WTC11 (cell line): ENCODE results near the gene BMPER. TPM values are rescaled to one million over a fixed set of nuclear protein-coding genes. Genes with fewer than 3 reads are reported as not detected.

Source experiments
- ATAC-seq: fragments of 200-7000 bp; cut with Tn5 transposase; 2 replicates; pipeline ENCODE4 v1.10.0; 2021; ENCODE audit warnings: mild to moderate bottlenecking, moderate library complexity
- CTCF ChIA-PET: fragments of 300-600 bp; sonication (Branson Sonifier 250); formaldehyde crosslinking; loops from one replicate; lab custom pipeline; 2021; ENCODE audit warnings: antibody characterized with exemption; lab: Charles Lee
- POLR2A ChIA-PET: fragments of 350-600 bp; sonication (Branson Sonifier 250); formaldehyde crosslinking; loops from one replicate; lab custom pipeline; 2021; ENCODE audit warnings: antibody characterized with exemption; lab: Charles Lee
- DNase-seq: peaks from one replicate; pipeline ENCODE4 v3.0.0; 2021; ENCODE audit warnings: low spot score
- H3K27ac Mint-ChIP-seq: 2 replicates; pipeline ENCODE4 v1.8.0; 2021; ENCODE audit warnings: mixed read lengths
- H3K27me3 Mint-ChIP-seq: 2 replicates; pipeline ENCODE4 v1.8.0; 2021; ENCODE audit warnings: low read depth, mild to moderate bottlenecking, moderate library complexity, mixed read lengths
- H3K36me3 Mint-ChIP-seq: 2 replicates; pipeline ENCODE4 v1.8.0; 2021; ENCODE audit warnings: mixed read lengths
- H3K4me1 Mint-ChIP-seq: 2 replicates; pipeline ENCODE4 v1.8.0; 2022; ENCODE audit warnings: mixed read lengths
- H3K4me3 Mint-ChIP-seq: 2 replicates; pipeline ENCODE4 v1.8.0; 2021; ENCODE audit warnings: mild to moderate bottlenecking, moderate library complexity, mixed read lengths
- H3K9me3 Mint-ChIP-seq: 2 replicates; pipeline ENCODE4 v1.8.0; 2021; ENCODE audit warnings: mixed read lengths
- ELF4 ChIP-seq: sonication (generic); formaldehyde crosslinking; IDR thresholded peaks from 2 replicates; pipeline ENCODE4 v1.8.1; 2022; ENCODE audit warnings: low read depth, mild to moderate bottlenecking, moderate library complexity, missing genetic modification reagents
- FOXP1 ChIP-seq: sonication (generic); formaldehyde crosslinking; IDR thresholded peaks from 2 replicates; pipeline ENCODE4 v1.8.0; 2022; ENCODE audit warnings: missing genetic modification reagents, mild to moderate bottlenecking, moderate library complexity, borderline replicate concordance
- KAT7 ChIP-seq: sonication (generic); formaldehyde crosslinking; IDR thresholded peaks from 2 replicates; pipeline ENCODE4 v1.8.1; 2023; ENCODE audit warnings: missing genetic modification reagents, mild to moderate bottlenecking, borderline replicate concordance
- NFE2L1 ChIP-seq: sonication (generic); formaldehyde crosslinking; IDR thresholded peaks from 2 replicates; pipeline ENCODE4 v1.8.1; 2023; ENCODE audit warnings: missing genetic modification reagents
- PREB ChIP-seq: sonication (generic); formaldehyde crosslinking; IDR thresholded peaks from 2 replicates; pipeline ENCODE4 v1.8.1; 2022; ENCODE audit warnings: mild to moderate bottlenecking, missing genetic modification reagents, moderate library complexity, borderline replicate concordance
- RELA ChIP-seq: sonication (generic); formaldehyde crosslinking; IDR thresholded peaks from 2 replicates; pipeline ENCODE4 v1.8.1; 2022; ENCODE audit warnings: missing genetic modification reagents, mild to moderate bottlenecking, borderline replicate concordance
- ZNF219 ChIP-seq: sonication (generic); formaldehyde crosslinking; IDR thresholded peaks from 2 replicates; pipeline ENCODE4 v1.8.0; 2023; ENCODE audit warnings: missing genetic modification reagents, mild to moderate bottlenecking, borderline replicate concordance
- ZNF396 ChIP-seq: fragments of 250-450 bp; sonication (Bioruptor Pico); IDR thresholded peaks from 2 replicates; pipeline ENCODE4 v1.8.0; 2021; ENCODE audit warnings: mild to moderate bottlenecking, moderate library complexity, borderline replicate concordance
- ZNF425 ChIP-seq: fragments of 250-450 bp; sonication (Bioruptor Pico); conservative IDR thresholded peaks from 2 replicates; pipeline ENCODE4 v1.9.0; 2021; ENCODE audit warnings: mild to moderate bottlenecking
- ZNF671 ChIP-seq: fragments of 250-450 bp; sonication (Bioruptor Pico); IDR thresholded peaks from 2 replicates; pipeline ENCODE4 v1.8.0; 2021; ENCODE audit warnings: mild to moderate bottlenecking
- total RNA-seq: library from RNA; stranded (reverse); gene quantifications from 3 replicates; pipeline ENCODE4 v1.2.3, GENCODE V29; 2021
- TF ChIP-seq, protein P1 (sequence below): fragments of 250-450 bp; sonication (Bioruptor Pico); IDR thresholded peaks from 2 replicates; pipeline ENCODE4 v2.1.2; 2022; ENCODE audit warnings: mild to moderate bottlenecking, moderate library complexity
- TF ChIP-seq, protein P2 (sequence below): sonication (generic); formaldehyde crosslinking; IDR thresholded peaks from 2 replicates; pipeline ENCODE4 v1.8.0; 2022; ENCODE audit warnings: missing genetic modification reagents
- TF ChIP-seq, protein P3 (sequence below): fragments of 250-450 bp; sonication (Bioruptor Pico); IDR thresholded peaks from 2 replicates; pipeline ENCODE4 v1.8.0; 2021; ENCODE audit warnings: mild to moderate bottlenecking
- TF ChIP-seq, protein P4 (sequence below): sonication (generic); formaldehyde crosslinking; conservative IDR thresholded peaks from 2 replicates; pipeline ENCODE4 v1.8.1; 2022; ENCODE audit warnings: mild to moderate bottlenecking, missing genetic modification reagents
- TF ChIP-seq, protein P5 (sequence below): sonication (generic); formaldehyde crosslinking; IDR thresholded peaks from 2 replicates; pipeline ENCODE4 v1.8.0; 2022; ENCODE audit warnings: mild to moderate bottlenecking, missing genetic modification reagents
- TF ChIP-seq, protein P6 (sequence below): fragments of 250-450 bp; sonication (Bioruptor Pico); IDR thresholded peaks from 2 replicates; pipeline ENCODE4 v1.9.0; 2021; ENCODE audit warnings: mild to moderate bottlenecking
- TF ChIP-seq, protein P7 (sequence below): sonication (generic); formaldehyde crosslinking; IDR thresholded peaks from 2 replicates; pipeline ENCODE4 v1.8.1; 2023; ENCODE audit warnings: mild to moderate bottlenecking, missing genetic modification reagents

The BMPER gene
- total RNA-seq, 1 experiment from 2014 or later = 1.9 TPM

GRCh38 chr7:33934391-33934790, 29.1 kb downstream of the BMPER start:
- Mint-ChIP-seq H3K9me3 (0 out of 2 replicates have a peak, but pooled peaks cover 5% of the 10 kb centered on the region), H3K36me3 (no peaks in the 10 kb centered on the region)

More at GRCh38 chr7:33934391-33934790, 29.1 kb downstream of the BMPER start:
- H3K27me3 Mint-ChIP-seq = no peaks in the 10 kb centered on the region
- no peak overlapping the region for H3K27ac Mint-ChIP-seq
- DNase-seq (no peak), ATAC-seq (no peak)
- H3K4me3 Mint-ChIP-seq = no peak overlapping the region
- peaks cover 24% of the 10 kb centered on the region for H3K4me1 Mint-ChIP-seq
- CTCF ChIA-PET = interaction anchor here (0.7 to 4.6 kb wide), 2 partner anchors 30 to 1732 kb away, joined by 3 to 70 read pairs; partner anchors contain the start of gene BMPER
- TF ChIP-seq, protein P1, sequence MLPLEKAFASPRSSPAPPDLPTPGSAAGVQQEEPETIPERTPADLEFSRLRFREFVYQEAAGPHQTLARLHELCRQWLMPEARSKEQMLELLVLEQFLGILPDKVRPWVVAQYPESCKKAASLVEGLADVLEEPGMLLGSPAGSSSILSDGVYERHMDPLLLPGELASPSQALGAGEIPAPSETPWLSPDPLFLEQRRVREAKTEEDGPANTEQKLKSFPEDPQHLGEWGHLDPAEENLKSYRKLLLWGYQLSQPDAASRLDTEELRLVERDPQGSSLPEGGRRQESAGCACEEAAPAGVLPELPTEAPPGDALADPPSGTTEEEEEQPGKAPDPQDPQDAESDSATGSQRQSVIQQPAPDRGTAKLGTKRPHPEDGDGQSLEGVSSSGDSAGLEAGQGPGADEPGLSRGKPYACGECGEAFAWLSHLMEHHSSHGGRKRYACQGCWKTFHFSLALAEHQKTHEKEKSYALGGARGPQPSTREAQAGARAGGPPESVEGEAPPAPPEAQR = no peak
- no peak for TF ChIP-seq RELA (CRISPR knock-in tag)
- TF ChIP-seq, protein P2, sequence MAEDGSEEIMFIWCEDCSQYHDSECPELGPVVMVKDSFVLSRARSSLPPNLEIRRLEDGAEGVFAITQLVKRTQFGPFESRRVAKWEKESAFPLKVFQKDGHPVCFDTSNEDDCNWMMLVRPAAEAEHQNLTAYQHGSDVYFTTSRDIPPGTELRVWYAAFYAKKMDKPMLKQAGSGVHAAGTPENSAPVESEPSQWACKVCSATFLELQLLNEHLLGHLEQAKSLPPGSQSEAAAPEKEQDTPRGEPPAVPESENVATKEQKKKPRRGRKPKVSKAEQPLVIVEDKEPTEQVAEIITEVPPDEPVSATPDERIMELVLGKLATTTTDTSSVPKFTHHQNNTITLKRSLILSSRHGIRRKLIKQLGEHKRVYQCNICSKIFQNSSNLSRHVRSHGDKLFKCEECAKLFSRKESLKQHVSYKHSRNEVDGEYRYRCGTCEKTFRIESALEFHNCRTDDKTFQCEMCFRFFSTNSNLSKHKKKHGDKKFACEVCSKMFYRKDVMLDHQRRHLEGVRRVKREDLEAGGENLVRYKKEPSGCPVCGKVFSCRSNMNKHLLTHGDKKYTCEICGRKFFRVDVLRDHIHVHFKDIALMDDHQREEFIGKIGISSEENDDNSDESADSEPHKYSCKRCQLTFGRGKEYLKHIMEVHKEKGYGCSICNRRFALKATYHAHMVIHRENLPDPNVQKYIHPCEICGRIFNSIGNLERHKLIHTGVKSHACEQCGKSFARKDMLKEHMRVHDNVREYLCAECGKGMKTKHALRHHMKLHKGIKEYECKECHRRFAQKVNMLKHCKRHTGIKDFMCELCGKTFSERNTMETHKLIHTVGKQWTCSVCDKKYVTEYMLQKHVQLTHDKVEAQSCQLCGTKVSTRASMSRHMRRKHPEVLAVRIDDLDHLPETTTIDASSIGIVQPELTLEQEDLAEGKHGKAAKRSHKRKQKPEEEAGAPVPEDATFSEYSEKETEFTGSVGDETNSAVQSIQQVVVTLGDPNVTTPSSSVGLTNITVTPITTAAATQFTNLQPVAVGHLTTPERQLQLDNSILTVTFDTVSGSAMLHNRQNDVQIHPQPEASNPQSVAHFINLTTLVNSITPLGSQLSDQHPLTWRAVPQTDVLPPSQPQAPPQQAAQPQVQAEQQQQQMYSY (CRISPR knock-in tag) = no peak
- TF ChIP-seq PREB (CRISPR knock-in tag) = no peak
- no peak for TF ChIP-seq ZNF396 (CRISPR knock-in tag)
- TF ChIP-seq, protein P3, sequence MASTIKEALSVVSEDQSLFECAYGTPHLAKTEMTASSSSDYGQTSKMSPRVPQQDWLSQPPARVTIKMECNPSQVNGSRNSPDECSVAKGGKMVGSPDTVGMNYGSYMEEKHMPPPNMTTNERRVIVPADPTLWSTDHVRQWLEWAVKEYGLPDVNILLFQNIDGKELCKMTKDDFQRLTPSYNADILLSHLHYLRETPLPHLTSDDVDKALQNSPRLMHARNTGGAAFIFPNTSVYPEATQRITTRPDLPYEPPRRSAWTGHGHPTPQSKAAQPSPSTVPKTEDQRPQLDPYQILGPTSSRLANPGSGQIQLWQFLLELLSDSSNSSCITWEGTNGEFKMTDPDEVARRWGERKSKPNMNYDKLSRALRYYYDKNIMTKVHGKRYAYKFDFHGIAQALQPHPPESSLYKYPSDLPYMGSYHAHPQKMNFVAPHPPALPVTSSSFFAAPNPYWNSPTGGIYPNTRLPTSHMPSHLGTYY = no peak
- no peak for TF ChIP-seq NFE2L1 (CRISPR knock-in tag)
- TF ChIP-seq, protein P4, sequence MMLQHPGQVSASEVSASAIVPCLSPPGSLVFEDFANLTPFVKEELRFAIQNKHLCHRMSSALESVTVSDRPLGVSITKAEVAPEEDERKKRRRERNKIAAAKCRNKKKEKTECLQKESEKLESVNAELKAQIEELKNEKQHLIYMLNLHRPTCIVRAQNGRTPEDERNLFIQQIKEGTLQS (CRISPR knock-in tag) = no peak
- TF ChIP-seq, protein P5, sequence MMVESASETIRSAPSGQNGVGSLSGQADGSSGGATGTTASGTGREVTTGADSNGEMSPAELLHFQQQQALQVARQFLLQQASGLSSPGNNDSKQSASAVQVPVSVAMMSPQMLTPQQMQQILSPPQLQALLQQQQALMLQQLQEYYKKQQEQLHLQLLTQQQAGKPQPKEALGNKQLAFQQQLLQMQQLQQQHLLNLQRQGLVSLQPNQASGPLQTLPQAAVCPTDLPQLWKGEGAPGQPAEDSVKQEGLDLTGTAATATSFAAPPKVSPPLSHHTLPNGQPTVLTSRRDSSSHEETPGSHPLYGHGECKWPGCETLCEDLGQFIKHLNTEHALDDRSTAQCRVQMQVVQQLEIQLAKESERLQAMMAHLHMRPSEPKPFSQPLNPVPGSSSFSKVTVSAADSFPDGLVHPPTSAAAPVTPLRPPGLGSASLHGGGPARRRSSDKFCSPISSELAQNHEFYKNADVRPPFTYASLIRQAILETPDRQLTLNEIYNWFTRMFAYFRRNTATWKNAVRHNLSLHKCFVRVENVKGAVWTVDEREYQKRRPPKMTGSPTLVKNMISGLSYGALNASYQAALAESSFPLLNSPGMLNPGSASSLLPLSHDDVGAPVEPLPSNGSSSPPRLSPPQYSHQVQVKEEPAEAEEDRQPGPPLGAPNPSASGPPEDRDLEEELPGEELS = no peak
- no peak for TF ChIP-seq FOXP1 (CRISPR knock-in tag)
- no peak for TF ChIP-seq ZNF425 (CRISPR knock-in tag)
- TF ChIP-seq ZNF671 (CRISPR knock-in tag) = no peak
- TF ChIP-seq ELF4 (CRISPR knock-in tag) = no peak
- TF ChIP-seq ZNF219 (CRISPR knock-in tag) = no peak
- TF ChIP-seq, protein P6, sequence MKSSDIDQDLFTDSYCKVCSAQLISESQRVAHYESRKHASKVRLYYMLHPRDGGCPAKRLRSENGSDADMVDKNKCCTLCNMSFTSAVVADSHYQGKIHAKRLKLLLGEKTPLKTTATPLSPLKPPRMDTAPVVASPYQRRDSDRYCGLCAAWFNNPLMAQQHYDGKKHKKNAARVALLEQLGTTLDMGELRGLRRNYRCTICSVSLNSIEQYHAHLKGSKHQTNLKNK (CRISPR knock-in tag) = no peak
- TF ChIP-seq, protein P7, sequence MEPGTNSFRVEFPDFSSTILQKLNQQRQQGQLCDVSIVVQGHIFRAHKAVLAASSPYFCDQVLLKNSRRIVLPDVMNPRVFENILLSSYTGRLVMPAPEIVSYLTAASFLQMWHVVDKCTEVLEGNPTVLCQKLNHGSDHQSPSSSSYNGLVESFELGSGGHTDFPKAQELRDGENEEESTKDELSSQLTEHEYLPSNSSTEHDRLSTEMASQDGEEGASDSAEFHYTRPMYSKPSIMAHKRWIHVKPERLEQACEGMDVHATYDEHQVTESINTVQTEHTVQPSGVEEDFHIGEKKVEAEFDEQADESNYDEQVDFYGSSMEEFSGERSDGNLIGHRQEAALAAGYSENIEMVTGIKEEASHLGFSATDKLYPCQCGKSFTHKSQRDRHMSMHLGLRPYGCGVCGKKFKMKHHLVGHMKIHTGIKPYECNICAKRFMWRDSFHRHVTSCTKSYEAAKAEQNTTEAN (CRISPR knock-in tag) = no peak
- TF ChIP-seq KAT7 = no peak
- POLR2A ChIA-PET = no interaction called here
